Adrenal gland (tissue), 5 donors: Measurements from ENCODE around the gene MCMBP.

Source experiments
- CTCF ChIP-seq, 6 experiments: fragments of 450-650 bp in 4 of 6; fragments of 200-600 bp in 2 of 6; sonication (generic) in 1 of 6; IDR thresholded peaks; 1 replicate in 5 of 6; 2 replicates in 1 of 6; pipeline versions ENCODE4 v1.5.1 to v1.8.0; 2016 to 2021; ENCODE audit warnings: antibody characterized with exemption in 6 of 6, mild to moderate bottlenecking in 2 of 6, moderate library complexity in 1 of 6
- POLR2A ChIP-seq, 2 donors: fragments of 450-650 bp; IDR thresholded peaks; one replicate each; pipeline ENCODE4 v1.6.1; 2017; ENCODE audit warnings: antibody characterized with exemption in 2 of 2, mild to moderate bottlenecking in 2 of 2, moderate library complexity in 1 of 2
- donor health status: DM: no; HTN: no; CAD: no.

GRCh38 chr10:119878524-119878923, 5.9 kb upstream of the MCMBP start:
- TF ChIP-seq CTCF (IDR thresholded peaks at IDR 0.05) = no peak
- TF ChIP-seq POLR2A (IDR thresholded peaks at IDR 0.05) = no peak
